CD4-positive, alpha-beta T cell treated with Interferon alpha-2 for 1 hour (primary cell): ENCODE data around the gene LGALS13.

Experiments
- DNase-seq, 2 donors: peaks; one replicate each; pipeline ENCODE4 v3.0.0-alpha.2; 2020 to 2022

The LGALS13 gene

GRCh38 chr19:39623946-39624345 is 21.6 kb downstream of the LGALS13 start:
- DNase-seq, result no peak

GRCh38 chr19:39627631-39628030 is 25.3 kb downstream of the LGALS13 start:
- DNase-seq, result peak in 1 of 2 donors; percentile 20

- no peak for DNase-seq
Measured at GRCh38 chr19:39631178-39631577, 28.9 kb downstream of the LGALS13 start.

- DNase-seq, result no peak
Measured at GRCh38 chr19:39631626-39632025, 29.3 kb downstream of the LGALS13 start.

GRCh38 chr19:39637891-39638290 is 35.6 kb downstream of the LGALS13 start:
- DNase-seq, result no peak

- no peak for DNase-seq
Measured at GRCh38 chr19:39641773-39642172, 39.4 kb downstream of the LGALS13 start.

GRCh38 chr19:39643591-39643990 is 41.3 kb downstream of the LGALS13 start:
- DNase-seq, result no peak

GRCh38 chr19:39645800-39646411 is 43.6 kb downstream of the LGALS13 start:
- no peak for DNase-seq

GRCh38 chr19:39647918-39648317 is 45.6 kb downstream of the LGALS13 start:
- no peak for DNase-seq

GRCh38 chr19:39655613-39656012 is 53.3 kb downstream of the LGALS13 start, which contains the start of gene LGALS16:
LGALS16 (plus strand) TSS chr19:39655913; CDS start chr19:39655962, 49 bp downstream.
- DNase-seq, result no peak
